Smooth muscle cell of the coronary artery (primary cell): ENCODE data around the gene ZP4. TPM values are rescaled to one million over a fixed set of nuclear protein-coding genes. Genes with fewer than 3 reads are reported as not detected.

Source experiments
- total RNA-seq: library from RNA; depleted of rRNA; stranded (reverse); fragments of >200 nt; gene quantifications from 2 replicates; pipeline ENCODE4 v1.2.3, GENCODE V29; 2014; ENCODE audit warnings: low replicate concordance

Gene ZP4, protein sequence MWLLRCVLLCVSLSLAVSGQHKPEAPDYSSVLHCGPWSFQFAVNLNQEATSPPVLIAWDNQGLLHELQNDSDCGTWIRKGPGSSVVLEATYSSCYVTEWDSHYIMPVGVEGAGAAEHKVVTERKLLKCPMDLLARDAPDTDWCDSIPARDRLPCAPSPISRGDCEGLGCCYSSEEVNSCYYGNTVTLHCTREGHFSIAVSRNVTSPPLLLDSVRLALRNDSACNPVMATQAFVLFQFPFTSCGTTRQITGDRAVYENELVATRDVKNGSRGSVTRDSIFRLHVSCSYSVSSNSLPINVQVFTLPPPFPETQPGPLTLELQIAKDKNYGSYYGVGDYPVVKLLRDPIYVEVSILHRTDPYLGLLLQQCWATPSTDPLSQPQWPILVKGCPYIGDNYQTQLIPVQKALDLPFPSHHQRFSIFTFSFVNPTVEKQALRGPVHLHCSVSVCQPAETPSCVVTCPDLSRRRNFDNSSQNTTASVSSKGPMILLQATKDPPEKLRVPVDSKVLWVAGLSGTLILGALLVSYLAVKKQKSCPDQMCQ
- not detected in 2 replicates for total RNA-seq

DNA sequence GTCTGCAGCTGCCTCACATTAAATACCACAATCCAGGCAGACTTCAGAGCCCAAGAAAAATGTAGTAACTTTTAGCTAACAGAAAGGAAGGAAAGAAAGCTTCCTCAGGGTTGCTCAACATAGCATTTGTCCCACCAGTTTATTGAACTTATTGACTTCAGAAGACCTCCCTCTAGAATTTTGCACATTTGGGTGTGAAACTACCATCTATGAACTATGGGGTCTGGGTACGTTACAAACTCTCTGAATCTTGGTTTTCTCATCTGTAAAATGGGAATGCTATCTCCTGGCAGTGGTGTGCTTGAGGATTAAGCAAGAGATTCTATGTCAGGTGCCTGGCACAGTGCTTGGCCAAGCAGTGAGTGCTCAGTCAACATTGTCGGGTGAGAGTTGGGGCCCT is at the start of gene ZP4:
ZP4 (minus strand) TSS at position 101 of the 400 bp plus-strand sequence. CDS start 287 bp downstream, outside the sequence.

